ENCODE results near the gene PVRIG.

GRCh38 chr7:100185726-100186125 is 34.0 kb upstream of the PVRIG start:
- TF ChIP-seq CTCF (conservative IDR thresholded peaks at IDR 0.05; ENCODE audit: low read depth, low read length) (no peak), EZH2 (IDR thresholded peaks at IDR 0.05; ENCODE audit: borderline replicate concordance, low read depth, low read length, poor library complexity, severe bottlenecking) (no peak)
